Peyer's patch (tissue), 4 donors: Measurements from ENCODE around the gene EML3.

Source experiments
- POLR2A ChIP-seq, 2 donors: fragments of 450-650 bp; IDR thresholded peaks; one replicate each; pipeline ENCODE4 v1.5.1; 2017; ENCODE audit warnings: antibody characterized with exemption in 2 of 2, mild to moderate bottlenecking in 2 of 2, moderate library complexity in 2 of 2
- TF ChIP-seq, protein P1 (sequence below), 6 experiments: fragments of 450-650 bp in 4 of 6; fragments of 200-600 bp in 2 of 6; sonication (generic) in 1 of 6; IDR thresholded peaks; one replicate each; pipeline ENCODE4 v1.5.1; 2017 to 2019; ENCODE audit warnings: antibody characterized with exemption in 6 of 6, mild to moderate bottlenecking in 3 of 6, moderate library complexity in 1 of 6

DNA sequence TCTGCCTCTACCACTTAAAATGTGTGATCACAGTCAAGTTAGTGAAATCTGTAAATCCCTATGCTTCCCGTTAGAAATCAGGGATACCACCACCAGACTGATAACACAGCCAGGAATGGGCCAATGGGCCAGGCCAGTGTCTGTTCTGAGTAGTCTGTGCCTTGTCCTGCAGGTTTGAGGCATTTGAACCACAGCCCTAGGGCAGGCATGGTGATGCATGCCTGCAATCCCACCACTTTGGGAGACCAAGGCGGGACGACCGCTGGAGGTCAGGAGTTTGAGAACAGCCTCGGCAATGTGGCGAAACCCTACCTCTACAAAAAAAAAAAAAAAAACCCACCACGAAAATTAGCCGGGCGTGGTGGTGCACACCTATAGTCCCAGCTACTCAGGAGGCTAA is 53.9 kb downstream of the EML3 start:
- TF ChIP-seq, protein P1, sequence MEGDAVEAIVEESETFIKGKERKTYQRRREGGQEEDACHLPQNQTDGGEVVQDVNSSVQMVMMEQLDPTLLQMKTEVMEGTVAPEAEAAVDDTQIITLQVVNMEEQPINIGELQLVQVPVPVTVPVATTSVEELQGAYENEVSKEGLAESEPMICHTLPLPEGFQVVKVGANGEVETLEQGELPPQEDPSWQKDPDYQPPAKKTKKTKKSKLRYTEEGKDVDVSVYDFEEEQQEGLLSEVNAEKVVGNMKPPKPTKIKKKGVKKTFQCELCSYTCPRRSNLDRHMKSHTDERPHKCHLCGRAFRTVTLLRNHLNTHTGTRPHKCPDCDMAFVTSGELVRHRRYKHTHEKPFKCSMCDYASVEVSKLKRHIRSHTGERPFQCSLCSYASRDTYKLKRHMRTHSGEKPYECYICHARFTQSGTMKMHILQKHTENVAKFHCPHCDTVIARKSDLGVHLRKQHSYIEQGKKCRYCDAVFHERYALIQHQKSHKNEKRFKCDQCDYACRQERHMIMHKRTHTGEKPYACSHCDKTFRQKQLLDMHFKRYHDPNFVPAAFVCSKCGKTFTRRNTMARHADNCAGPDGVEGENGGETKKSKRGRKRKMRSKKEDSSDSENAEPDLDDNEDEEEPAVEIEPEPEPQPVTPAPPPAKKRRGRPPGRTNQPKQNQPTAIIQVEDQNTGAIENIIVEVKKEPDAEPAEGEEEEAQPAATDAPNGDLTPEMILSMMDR (IDR thresholded peaks at IDR 0.05): no peak
- TF ChIP-seq POLR2A (IDR thresholded peaks at IDR 0.05): no peak
